ENCODE results near the gene PIGM.

Gene PIGM

GRCh38 chr1:159985473-159985872 is 46.3 kb downstream of the PIGM start:
- TF ChIP-seq, protein P1, sequence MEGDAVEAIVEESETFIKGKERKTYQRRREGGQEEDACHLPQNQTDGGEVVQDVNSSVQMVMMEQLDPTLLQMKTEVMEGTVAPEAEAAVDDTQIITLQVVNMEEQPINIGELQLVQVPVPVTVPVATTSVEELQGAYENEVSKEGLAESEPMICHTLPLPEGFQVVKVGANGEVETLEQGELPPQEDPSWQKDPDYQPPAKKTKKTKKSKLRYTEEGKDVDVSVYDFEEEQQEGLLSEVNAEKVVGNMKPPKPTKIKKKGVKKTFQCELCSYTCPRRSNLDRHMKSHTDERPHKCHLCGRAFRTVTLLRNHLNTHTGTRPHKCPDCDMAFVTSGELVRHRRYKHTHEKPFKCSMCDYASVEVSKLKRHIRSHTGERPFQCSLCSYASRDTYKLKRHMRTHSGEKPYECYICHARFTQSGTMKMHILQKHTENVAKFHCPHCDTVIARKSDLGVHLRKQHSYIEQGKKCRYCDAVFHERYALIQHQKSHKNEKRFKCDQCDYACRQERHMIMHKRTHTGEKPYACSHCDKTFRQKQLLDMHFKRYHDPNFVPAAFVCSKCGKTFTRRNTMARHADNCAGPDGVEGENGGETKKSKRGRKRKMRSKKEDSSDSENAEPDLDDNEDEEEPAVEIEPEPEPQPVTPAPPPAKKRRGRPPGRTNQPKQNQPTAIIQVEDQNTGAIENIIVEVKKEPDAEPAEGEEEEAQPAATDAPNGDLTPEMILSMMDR (IDR thresholded peaks at IDR 0.05; ENCODE audit: insufficient read depth, low read depth, low read length, missing control alignments), result no peak
- DNase-seq (ENCODE audit: low read depth), result no peak
- no peak overlapping the region for H3K4me3 ChIP-seq (ENCODE audit: low read length)

DNA sequence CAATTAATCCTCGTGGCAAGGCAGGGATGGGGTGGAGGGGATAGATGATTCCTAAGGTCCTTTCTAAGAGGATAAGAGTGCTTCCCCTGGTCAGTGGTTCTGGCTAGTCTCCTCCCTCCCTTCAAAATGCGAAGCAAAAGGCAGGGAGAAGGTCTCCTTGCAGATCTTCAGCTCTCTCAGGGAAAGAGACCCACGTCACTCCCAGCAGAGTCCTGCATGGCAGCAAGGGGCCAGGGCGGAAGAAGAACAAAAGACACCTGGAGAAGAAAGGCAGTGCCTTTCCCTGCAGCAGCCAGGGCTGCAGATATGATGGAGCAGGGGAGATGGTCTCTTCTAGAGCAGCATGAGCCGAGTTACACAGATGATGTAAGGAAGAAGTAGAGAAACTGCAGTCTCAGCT is 48.1 kb downstream of the PIGM start:
- TF ChIP-seq, protein P1 (IDR thresholded peaks at IDR 0.05; ENCODE audit: insufficient read depth, low read depth, low read length, missing control alignments), result no peak
- no peak overlapping the region for H3K4me3 ChIP-seq (ENCODE audit: low read length)
- no peak for DNase-seq (ENCODE audit: low read depth)

DNA sequence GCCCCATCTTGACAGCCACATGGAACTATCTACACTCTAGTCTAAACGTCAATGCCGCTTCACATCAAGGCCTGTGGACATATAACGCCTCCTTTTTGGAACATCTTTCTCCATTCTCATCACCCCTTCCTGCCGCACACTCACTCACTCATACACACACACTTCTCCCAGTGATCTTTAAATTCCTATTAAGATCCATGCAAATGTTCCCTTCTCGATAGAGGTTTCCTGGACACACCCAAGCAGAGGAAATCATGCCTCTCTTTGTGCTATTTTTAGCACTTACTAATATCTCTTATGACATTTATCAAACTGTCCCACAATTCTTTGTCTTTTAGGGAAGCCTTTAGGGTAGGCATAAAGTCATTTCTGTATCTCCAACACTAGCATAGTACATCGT is 49.5 kb downstream of the PIGM start:
- TF ChIP-seq, protein P1 (IDR thresholded peaks at IDR 0.05; ENCODE audit: insufficient read depth, low read depth, low read length, missing control alignments), result no peak
- no peak overlapping the region for H3K4me3 ChIP-seq (ENCODE audit: low read length)
- no peak for DNase-seq (ENCODE audit: low read depth)

GRCh38 chr1:159981351-159982055 is 50.3 kb downstream of the PIGM start:
- TF ChIP-seq, protein P1 (IDR thresholded peaks at IDR 0.05; ENCODE audit: insufficient read depth, low read depth, low read length, missing control alignments), result no peak
- DNase-seq (ENCODE audit: low read depth), result no peak
- no peak overlapping the region for H3K4me3 ChIP-seq (ENCODE audit: low read length)

DNA sequence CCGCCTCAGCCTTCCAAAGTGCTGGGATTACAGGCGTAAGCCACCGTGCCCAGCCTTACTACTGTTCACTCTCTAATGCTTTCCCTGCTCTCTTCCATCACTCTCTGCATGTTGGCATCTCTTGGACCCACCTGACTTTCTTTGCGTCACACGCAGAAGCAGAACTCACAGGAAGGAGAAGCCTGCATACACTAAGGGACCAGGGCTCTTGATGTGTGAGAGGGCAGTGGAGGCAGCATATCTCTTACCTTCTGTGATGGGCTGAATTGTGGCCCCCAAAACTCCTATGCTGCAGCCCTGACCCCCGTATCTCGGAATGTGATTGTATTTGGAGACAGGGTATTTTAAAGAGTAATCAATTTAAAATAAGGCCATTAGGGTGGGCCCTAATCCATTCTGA is 51.0 kb downstream of the PIGM start:
- TF ChIP-seq, protein P1 (IDR thresholded peaks at IDR 0.05; ENCODE audit: insufficient read depth, low read depth, low read length, missing control alignments), result no peak
- H3K4me3 ChIP-seq (ENCODE audit: low read length), result no peak overlapping the region
- no peak for DNase-seq (ENCODE audit: low read depth)

DNA sequence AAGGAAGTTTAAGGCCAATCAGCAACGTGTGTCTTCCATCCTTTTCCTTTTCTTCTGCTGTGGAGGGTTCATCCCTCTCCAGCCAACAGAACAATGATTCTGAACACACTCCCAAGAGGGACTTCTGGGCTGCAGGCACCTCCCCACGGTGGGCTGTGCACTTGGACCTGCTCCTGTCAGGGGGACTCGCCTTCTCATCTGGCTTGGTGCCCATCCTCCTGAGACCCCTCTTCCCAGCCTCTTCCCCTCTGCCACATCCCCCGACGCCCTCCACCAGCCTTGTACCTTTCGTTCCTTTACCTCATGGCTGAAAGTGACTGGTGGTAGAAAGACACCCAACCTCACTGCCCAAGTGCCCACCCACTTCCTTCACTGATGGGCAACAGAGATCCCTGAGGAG is 51.7 kb downstream of the PIGM start:
- no peak for DNase-seq (ENCODE audit: low read depth)

More for the DNA sequence above, 51.7 kb downstream of the PIGM start:
- TF ChIP-seq, protein P1 (IDR thresholded peaks at IDR 0.05; ENCODE audit: insufficient read depth, low read depth, low read length, missing control alignments), result no peak
- H3K4me3 ChIP-seq (ENCODE audit: low read length), result no peak overlapping the region
